Stimulated activated CD4-positive, alpha-beta T cell treated with anti-CD3 and anti-CD28 coated beads, Interleukin-4, amount 100 ng/mL, for 1 hour (primary cell): ENCODE data around the gene SEMA6B.
"Not testable (repeated sequence)": the region's sequence is repeated elsewhere in the genome, so short reads cannot be mapped to it uniquely, and the experiment has no call there.

ENCODE experiments used
- DNase-seq: peaks from one replicate; pipeline ENCODE4 v3.0.0-alpha.2; 2020

SEMA6B gene

DNA sequence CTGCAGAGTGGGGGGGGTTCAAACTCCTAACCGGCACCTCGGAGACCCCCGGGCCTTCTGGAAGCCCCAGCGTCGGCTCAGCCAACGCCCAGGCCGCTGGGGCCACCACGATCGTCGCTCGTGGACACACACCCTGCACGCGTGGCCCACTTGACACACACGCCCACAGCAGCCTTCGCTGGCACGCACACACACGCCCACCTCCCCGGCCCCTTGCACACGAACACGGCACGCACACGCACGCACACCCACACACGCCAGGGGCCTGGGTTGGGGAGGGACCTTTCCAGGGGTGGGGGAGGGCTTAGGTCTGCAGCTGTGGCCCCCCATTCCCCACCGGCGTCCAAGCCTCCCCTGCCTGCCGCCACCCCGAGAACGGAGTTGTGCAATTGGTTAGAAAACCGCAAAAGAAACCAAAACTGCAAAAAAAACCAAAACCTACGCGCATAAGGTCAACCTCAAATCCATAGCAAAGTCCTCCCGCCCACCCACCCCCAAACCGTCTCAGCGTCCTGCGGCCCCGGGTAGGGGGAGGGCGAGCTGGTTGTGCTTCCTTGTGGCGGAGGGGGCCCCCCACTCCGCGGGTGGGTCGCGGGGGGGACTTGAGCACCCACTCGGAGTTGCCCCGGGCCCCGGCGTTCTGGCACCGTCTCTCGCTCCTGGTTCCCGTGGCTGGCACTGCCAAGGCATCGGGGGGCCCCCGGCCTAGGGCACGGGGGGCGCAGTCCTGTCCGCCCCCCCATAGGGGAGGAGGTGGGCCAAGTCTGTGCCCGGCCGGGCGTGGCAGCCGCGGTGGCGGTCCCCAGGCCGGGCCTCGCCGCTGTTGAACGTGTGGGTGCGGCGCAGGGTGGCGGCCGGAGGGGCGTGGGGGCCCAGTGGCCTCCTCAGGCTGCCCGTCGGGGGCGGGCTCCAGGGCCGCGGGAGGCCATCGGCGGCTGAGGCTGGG lies 16.3 kb downstream of the SEMA6B start:
- DNase-seq = no peak

DNA sequence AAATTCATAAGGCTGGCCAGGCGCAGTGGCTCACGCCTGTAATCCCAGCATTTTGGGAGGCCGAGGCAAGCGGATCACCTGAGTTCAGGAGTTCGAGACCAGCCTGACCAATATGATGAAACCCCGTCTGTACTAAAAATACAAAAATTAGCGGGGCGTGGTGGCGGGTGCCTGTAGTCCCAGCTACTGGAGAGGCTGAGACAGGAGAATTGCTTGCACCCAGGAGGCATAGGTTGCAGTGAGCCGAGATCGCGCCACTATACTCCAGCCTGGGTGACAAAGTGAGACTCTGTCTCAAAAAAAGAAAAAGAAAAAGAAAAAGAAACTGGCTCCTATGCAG lies 17.7 kb downstream of the SEMA6B start:
- not testable (repeated sequence) for DNase-seq

DNA sequence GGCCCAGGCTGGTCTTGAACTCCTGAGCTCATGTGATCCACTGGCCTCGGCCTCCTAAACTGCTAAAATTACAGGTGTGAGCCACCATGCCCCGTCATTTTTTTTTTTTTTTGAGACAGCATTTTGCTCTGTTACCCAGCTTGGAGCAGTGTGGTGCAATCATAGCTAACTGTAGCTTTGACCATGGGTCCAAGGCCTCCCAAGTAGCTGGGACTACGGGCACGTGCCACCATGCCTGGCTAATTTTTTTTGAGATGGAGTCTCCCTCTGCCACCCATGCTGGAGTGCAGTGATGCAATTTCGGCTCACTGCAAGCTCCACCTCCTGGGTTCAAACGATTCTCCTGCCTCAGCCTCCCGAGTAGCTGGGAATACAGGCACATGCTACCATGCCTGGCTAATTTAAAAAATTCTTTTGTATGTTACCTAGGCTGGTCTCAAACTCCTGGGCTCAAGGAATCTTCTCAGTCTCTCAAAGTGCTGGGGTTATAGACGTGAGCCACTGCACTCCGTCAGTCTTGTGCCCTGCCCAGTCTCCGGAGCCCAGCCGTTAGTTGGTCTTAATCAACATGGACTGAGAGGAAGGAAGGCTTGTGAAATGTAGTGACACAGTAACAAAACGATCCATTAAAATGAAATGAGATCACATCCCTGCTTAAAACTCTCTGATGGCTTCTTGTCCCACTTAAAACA lies 18.2 kb downstream of the SEMA6B start:
- no peak for DNase-seq

DNA sequence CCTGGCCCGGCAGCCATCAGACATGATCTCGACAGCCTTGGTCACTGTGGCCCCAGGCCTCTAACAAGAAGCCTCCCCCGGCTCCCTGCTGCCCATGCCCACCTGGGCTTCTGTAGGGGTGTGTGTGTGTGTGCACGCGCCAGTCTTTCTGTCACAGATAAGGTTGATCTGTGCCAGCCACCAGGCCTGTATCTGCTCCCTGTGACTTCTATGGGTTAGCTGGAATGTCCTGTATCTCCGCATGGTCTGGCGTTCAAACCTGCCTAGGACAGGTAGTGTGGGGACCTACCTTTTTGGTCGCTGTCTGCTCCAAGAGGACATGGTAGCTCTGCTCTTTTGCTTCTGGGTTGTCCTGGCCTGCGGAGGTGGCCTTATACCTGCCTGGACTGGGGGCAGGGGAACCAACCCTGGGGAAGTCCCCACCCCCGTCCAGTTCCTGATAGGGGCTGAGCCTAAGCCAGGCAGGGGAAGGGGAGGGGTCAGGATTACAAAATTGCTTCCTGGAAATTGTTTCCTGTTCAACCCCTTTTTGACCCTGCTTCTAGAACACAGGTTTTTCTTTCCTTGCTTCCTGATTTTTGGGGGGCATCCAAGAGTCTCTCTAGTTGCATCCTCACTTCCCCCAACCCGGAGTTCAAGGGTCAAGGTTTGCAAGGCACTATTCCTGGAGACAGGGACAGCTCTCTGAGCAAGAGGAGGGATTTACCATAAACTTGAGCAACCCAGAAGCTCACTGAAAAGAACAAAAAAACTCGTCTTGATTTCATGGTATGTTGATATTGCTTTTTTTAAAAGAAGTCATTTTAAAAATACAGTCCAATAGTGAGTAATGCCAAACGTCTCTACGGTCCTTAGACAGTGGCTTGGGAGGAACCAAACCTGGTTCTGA lies 19.5 kb downstream of the SEMA6B start, which contains the start of gene LRG1:
LRG1 (minus strand) TSS at position 344 of the 889 bp plus-strand sequence; CDS start at position 321, 23 bp downstream.
- no peak for DNase-seq

DNA sequence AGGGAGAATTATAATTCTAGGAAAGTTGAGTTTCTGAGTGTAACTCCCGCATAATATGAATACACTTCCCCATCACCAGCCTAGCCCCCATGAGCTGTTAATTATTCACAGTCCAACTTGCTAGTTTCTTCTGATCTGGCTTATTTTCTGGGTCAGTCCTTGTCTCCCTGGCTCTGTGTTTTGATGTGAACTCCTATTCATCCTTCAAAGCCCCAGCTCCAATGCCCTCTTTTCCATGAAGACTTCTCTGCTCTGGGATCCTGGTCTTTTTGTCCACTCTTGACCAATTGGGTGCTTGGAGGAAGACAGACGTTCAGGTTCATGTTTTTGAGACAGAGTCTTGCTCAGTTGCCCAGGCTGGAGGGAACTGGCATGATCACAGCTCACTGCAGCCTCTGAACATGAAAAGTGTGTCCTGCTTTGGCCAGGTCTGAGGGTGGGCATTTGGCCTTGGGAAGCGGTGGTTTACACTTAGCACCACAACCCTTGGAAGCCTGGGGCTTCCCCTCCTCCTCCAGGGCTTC lies 20.3 kb downstream of the SEMA6B start:
- no peak for DNase-seq

DNA sequence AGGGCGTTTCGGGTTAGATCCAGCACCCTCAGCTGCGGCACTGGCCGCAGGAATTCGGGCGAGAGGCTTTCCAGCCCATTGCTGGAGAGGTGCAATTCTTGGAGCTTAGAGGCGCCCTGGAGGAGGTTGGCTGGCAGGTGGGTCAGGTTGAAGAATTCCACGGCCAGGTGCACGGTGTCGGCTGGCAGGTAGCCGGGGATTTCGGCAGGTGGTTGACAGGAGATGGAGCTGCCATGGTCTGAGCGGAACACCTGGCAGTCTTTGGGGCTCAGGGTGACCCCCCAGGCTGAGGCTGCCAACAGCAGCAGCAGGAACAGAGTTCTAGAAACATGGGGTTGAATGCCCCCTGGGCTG lies 20.9 kb downstream of the SEMA6B start:
- DNase-seq = no peak

DNA sequence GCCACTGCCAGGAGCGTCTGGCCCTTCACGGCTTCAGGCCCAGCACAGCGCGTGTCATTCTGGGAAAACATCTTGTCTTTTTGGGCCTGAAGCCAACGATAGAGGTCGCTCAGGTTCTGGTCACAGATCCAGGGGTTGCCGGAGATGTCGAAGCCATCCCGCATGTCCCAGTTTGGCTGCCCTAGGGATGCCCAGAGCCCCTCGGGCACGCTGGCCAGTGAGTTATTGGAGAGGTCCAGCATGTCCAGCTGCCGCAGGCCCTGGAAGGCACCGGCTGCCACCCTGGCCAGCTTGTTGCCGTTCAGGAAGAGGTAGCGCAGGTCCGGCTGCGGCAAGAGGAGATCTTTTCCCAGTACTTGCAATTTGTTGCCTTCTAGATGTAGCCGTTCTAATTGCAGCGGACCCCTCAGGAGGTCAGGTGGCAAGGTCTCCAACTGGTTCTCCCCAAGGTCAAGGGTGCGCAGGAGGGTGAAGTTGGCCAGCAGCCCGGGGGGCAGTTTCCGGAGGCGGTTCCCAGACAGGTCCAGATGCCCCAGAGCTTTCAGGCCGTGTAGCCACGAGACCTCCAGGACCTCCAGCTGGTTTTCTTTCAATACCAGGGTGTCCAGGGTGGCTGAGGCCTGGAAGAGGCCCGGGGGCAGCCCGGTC lies 21.4 kb downstream of the SEMA6B start:
- DNase-seq = no peak

DNA sequence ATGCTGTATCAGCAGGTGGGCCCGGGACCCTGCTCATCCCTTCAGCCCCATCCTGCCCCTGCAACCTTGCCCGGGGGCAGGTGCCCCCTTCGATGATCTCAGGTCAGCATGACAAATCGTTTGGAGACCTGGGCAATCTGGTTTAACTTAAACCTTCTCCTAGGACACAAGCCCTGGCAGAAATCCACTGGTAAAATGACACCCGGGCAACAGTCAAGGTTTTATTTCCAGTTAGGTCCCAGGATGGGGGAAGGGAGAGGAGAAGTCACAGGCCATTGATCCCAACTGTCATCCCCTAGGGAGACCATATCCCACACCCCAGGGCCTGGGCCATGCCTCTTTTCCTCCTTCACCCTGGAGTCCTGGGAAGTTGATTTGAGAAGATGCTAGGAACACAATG lies 22.7 kb downstream of the SEMA6B start:
- no peak for DNase-seq

DNA sequence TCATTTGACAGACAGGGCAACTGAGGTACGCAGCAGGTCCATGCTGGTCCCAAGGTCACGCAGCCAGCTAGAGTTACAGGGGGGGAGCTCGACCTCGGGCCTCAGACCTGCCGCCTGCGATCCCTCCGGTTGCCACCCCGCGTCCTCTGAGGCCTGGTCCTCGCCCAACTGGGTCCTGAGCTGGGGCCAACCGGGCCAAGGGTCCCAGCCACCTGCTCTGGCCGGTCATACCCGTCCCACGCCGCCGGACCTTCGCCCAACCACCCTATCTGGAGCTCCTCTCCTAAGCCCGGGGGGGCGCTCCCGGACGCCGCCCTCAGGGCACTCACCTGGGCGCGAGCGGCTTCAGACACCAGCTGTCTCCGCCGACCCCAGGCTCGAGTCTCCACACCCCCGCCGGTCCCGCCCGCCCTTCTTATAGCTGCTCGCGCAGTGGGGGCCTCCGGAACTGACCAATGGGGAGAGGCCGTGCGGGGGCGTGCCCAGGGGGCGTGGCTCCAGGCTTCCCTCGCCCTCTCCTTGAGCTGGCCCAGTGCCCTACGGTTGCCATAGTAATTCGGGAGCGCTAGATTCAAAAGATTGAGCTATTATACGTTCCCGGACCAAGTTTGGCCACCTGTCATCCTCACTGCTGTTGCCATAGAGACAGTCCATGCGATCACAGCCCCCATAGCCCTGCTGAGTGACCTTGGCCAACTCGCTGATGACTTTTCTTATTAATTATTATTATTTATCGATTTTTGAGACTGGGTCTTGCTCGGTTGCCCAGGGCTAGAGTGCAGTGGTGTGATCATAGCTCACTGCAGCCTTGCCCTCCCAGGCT lies 24.4 kb downstream of the SEMA6B start, which contains the start of gene PLIN5:
PLIN5 (minus strand) TSS at position 389 of the 823 bp plus-strand sequence. CDS start 1,150 bp downstream, outside the sequence.
- peak; percentile 49 for DNase-seq

DNA sequence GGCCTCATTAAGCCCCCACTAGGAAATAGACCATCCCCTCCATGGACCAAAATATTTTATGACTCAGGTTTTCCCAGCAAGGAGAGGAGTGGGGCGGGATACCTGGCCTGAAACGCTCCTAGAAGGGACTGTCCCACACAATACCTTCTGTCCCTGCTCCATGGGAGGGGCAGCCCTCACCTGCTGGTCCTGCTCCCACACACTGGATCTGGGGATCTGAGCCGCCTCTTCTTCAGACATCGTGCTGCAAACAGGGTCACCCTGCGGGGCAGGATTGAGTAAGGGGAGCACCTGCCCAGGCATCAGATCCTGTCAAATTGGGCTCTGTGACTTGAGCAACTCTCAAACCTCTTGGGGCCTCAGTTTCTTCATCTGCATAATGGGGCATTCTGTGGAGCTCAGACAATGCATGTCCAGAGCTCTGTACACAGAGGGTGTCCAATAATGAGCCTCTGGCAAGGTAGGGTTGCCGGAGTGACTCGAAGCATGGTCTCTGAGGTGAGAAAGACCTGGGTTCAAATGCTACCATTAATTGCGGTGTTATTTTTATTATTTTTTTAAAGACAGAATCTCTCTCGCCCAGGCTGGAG lies 25.6 kb downstream of the SEMA6B start:
- DNase-seq = no peak

DNA sequence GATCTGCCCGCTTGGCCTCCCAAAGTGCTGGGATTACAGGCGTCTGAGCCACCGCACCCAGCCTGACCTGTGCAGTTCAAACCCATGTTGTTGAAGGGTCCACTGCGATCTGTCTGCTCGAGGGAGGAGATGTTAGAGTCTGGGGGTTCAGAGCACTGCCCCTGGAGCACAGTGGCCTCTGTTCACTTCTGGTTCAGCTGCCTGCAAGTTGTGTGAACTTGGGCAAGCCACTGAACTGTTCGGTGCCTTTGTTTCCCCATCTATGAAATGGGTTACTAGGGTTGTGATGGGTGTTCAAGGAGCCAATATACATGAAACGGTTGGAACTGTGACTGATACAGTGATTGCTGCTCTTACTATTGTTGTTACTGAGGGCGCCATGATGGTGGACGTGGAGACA lies 26.1 kb downstream of the SEMA6B start:
- no peak for DNase-seq

DNA sequence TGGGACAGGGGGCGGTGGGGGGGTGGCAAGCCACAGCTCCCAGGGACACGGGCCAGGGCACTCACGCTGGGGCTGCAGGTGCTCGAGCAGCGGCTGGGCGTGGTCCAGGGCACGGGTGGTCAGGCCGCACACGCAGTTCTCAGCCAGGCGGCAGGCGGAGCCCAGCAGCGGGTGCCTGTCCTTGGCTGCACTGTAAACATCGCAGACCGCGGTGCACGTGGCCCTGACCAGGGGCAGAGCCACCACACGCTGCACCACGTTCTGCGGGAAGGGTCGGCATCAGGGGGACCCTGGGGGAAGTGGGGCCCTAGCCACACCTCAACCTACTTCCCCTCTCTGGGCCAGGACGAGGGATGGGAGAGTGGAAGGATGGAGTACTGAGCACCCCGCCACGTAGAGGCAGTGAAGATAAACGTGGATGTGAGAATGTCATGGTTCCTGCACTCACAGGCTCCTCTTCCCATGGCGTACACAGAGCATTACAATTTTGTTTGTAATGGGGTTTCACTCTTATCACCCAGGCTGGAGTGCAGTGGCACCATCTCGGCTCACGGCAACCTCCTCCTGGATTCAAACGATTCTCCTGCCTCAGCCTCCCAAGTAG lies 27.8 kb downstream of the SEMA6B start:
- DNase-seq = no peak

DNA sequence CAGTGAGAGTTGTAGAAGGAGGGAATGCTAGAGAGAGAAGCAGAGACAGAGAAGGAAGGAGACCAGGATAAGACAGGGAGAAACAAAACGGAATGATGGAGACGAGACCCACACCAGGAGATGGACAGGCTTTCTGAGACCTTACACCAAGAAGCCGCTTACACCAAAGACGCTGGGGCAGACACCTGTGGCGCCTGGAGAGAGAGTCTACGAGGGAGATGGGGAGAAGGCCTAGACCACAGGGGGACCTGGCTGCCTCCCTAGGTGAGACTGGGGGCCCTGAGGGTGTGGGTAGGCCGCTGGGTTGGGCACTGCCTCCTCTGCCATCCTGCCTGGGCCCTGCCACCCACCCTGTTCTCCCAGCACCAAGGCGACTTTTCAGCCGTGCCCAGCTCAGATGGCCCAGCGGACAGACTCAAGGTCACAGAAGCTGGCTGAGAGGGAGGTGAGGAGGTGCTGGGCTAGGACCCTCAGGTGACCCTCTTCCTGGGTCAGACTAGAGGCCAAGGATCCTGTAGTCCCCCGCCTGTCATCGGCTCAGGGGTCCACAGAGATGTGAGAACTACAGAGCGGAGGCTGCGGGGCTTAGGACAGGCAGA lies 29.5 kb downstream of the SEMA6B start:
- no peak for DNase-seq

DNA sequence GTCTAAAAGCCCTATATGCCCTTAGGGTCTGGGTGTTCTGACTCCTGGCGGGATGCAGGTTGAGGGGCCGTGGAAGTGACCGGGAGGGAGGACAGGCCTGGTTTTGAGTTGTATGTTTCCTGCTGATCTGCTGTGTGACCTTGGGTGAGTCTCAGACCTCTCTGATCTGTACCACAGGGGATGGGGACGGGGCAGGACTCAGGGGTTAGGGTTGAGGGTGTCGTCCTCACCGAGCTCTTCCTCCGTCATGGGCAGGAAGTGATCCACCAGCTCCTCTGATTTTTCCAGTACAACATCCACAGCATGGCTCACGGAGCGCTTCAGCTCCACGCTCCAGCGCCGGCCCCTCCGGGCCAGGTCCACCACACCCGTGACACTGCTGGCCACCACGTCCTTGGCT lies 30.6 kb downstream of the SEMA6B start:
- DNase-seq = no peak

DNA sequence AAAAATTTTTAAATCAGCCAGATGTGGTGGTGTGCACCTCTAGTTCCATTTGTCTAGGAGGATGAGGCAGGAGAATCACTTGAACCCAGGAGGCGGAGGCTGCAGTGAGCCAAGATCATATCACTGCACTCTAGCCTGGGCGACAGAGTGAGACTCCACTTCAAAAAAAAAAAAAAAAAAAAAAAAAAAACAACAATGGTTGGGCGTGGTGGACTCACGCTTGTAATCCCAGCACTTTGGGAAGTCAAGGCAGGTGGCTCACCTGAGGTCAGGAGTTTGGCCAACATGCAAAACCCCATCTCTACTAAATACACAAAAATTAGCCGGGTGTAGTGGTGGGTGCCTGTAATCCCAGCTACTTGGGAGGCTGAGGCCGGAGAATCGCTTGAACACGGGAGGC lies 32.1 kb downstream of the SEMA6B start:
- not testable (repeated sequence) for DNase-seq

DNA sequence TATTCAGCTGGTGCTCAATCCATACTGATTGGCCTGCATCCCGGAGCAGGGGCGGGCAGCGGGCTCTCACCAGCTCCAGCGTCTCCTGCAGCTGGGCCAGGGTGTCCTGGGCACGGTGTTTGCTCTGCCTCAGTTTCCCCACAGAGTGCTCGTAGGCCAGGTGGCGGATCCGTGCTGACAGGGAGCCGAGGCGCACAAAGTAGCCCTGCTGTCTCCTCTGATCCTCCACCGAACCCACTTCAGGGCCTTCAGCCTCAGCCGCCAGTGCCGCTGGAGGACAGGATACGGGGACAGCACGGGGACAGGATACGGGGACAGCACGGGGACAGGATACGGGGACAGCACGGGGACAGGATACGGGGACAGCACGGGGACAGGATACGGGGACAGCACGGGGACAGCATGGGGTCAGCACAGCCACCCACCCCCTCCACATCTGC lies 33.9 kb downstream of the SEMA6B start:
- no peak for DNase-seq

DNA sequence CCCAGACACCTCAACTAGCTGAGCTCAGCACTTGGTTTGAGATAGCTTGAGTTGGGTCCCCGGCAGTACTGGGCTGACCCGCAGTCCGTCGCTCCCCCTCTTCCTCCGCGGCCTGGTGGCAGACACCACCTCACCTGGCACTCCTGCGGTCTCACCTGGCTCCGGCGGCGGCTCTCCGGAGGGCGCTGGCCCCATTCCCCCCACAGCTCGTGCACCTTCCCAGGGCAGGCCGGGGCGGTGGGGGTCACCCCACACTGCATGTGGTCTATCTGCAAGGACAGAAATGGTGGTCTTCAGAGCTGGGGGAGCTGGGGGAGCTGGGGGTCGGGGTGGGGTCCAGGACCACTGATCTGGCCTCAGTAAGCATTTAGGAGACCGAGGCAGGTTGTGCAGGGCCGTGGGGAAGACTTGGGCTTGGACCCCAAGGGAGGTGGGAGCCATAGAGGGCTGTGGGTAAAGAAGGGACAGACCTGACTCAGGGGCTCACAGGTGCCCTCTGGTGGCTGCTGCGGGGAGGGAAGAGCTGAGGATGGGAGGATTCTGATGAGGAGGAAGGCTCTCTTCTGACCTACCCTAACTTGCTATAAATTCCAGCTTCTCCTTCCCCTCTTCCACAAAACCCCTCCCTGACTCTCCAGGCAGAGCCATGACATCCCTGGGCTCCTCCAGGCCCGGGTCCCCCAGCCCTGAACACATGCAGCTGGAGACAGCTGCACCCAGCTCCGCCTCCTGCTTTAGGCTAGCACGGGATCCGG lies 34.5 kb downstream of the SEMA6B start:
- DNase-seq = peak; percentile 73

DNA sequence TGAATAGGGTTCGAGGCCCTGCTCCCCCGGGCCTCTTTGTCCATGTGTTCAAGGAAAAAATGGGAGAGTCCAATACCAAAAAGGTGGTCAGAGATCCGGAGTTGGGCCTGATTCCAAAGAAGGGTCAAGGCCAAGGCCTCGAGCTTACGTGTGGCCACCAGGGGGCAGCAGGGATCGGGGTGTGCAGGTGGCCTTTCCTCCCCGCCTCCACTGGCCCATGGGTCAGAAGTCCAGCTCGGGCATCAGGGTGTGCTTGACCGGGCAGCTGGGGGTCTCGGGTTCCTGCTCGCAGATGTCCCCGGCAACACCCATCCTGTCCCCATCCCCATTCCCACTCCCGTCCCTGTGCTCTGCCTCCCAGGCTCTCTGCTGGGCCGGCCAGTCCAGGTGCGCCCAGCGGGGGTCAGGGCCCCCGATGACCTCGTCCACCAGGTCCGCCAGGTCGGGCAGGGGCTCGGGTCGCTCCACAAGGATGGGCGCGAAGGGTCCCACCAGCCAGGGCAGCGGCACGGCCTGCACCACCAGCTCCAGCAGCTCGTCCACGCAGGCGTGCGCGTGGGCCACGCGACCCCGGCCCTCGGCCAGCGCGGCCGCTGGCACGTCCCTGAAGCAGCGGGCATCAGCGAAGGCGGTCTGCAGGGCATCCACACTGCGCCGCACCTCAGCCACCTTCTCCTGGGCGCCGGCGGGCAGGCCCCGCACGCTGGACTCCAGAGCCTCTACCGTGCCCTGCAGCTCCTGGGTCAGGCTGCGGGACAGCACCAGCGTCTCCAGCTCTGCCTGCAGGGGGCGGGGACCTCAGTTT lies 36.0 kb downstream of the SEMA6B start:
- DNase-seq = peak; percentile 36
